DMS114 treated with DMSO at 0.1 percent for 48 hours (cell line): ENCODE results near the gene ARHGAP24.

ENCODE experiments used
- DNase-seq: peaks from one replicate; lab custom pipeline; 2025; ENCODE audit not compliant: unreplicated experiment; lab: John Stamatoyannopoulos, UW

The ARHGAP24 gene

GRCh38 chr4:86044593-86044985 is 569.6 kb downstream of the ARHGAP24 start:
- no peak for DNase-seq

GRCh38 chr4:86048426-86048825 is 573.5 kb downstream of the ARHGAP24 start:
- no peak for DNase-seq

- DNase-seq = no peak
Observed at GRCh38 chr4:86050496-86050895, 575.5 kb downstream of the ARHGAP24 start.
